Measurements from ENCODE around the gene ANAPC4.

DNA sequence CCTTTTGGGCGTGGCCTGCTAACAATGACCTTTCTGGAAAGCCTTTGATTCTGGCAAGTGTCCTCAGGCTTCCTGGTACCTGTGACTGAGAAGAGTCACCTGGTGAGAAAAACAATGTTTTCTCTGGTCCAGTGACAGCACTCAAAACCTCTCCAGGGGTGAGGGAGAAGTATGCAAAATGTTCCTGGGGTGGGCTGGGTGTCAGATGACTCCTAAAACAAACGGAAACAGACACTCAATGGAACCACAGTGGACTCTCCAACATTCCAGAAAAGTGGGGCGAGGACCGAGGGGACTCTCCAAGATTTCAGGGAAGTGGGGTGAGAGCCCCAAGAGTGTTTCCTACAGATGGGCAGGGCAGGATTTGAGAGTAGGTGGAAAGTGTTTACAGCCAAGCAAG lies 69.5 kb downstream of the ANAPC4 start:
- TF ChIP-seq CTCF (IDR thresholded peaks at IDR 0.05), result no peak
- no peak for TF ChIP-seq POLR2A (IDR thresholded peaks at IDR 0.05)
